Limb (tissue), 2 donors: Measurements from ENCODE around the gene DAB1.

Experiments used
- DNase-seq, 2 donors: peaks; one replicate each; pipeline ENCODE4 v3.0.0-alpha.2; 2016; ENCODE audit errors: extremely low spot score in 2 of 2

Gene DAB1

DNA sequence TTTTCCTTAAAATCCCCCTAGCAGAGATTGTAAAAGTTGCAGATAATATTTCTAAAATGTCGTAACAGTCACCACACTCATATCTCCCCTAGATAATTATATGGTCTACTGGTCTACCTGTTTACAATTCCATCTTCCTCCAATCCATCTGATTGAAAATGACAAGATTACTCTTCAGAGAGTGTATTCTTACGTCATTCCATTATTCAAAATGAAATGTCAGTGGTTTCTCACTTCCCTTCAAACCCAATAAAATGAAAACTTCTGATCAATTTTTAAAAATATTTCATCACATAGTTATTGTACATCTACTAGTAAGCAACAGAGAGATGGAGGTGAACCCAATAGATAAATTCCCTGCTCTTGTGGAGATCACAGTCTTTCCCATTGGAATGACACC is 255.9 kb downstream of the DAB1 start:
- no peak for DNase-seq

GRCh38 chr1:57165546-57165945 is 258.3 kb downstream of the DAB1 start:
- DNase-seq = no peak

DNA sequence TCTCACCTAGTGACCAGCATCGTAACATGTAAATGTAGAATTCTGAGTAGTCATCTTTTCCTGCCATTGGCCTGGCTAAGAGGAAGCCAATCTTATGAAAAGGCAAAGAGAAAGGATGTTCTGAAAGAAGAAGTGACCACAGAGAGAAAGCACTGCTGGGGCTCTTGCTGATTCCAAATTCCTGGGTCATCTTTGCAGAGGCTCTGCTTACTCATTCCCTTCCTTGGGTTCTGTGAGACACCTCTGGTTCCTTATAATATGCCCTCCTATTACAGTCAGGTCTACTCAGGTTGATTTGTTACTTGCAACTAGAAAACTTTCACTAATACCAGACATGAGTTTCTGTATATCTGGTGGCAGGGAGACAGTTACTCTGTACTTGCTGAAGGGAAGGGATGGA is 259.3 kb downstream of the DAB1 start:
- no peak for DNase-seq

DNA sequence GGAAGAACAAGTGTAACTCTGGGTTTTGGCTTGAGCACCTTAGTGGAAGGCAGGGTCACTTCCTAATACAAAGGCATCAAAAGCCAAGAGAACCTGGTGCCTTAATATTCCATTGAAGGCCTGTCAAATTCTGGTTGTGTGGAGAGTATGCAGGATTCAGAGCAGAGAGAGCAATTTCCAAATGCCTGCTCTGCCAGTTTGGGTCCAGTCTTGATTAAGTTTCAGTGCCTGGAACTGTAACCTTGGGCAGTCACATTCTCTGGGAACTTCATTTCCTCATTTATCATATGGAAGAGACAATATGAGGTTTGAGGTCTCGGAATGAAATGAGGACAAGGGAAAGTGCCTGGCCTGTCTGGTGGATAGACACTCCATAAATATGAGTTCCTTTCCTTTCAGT is 260.1 kb downstream of the DAB1 start:
- no peak for DNase-seq

- DNase-seq = no peak
Observed at GRCh38 chr1:57163325-57163724, 260.5 kb downstream of the DAB1 start.

GRCh38 chr1:57162607-57163261 is 261.1 kb downstream of the DAB1 start:
- no peak for DNase-seq

GRCh38 chr1:57160594-57160993 is 263.3 kb downstream of the DAB1 start:
- no peak for DNase-seq

GRCh38 chr1:57158604-57158998 is 265.3 kb downstream of the DAB1 start:
- no peak for DNase-seq

DNA sequence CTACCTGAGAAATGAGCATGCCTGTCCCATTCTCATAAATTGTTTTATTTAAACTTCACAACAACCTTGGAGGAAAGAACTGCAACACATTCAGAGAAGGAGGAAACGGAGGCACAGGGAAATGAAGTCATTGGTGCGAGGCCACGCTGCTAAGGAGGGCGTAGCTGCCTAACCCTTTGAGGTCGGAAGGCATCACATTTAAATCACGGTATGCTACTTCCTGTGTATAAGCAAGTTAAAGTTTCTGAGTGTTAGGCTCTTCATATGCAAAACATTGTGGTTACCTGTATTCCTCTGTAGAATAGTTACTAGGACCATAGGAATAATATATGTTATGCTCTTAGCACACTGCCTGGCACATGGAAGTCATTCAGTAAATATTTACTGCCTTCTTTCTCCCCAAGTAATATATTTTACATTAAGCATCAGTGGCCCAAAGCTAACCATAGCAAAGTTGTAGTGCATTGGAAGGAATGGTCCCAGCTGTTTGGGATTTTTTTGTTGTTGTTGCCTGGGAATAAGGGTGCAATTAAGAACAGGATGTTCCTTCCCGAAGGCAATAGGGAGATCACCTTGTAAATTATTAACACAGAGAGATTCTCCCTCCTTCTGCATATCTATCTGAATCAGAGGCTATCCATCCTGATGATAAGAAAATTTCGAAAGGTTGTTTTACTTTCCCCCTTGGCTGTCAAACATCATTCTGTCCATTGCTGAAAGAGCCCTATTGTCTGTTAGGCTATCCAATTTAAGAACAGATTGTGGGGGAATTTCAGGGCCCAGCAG is 265.8 kb downstream of the DAB1 start:
- DNase-seq = no peak

DNA sequence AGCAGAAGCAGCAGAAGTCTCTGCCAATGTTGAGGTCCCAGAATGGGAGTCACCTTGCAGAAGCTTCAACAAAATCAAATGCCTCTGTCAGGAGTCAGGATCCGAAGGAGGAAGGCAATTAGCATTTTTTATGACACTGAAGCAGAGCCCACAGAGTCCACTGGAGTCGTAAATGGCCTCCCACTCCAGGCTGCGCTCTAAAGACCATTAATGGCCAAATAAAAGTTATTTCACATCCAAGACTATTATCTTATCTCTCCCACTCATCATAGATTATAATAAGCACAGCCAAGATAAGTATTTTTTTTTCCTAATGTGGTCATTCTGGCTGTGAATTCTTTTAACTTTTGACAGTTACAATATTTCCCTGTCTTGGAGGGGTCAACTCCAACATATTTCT is 267.0 kb downstream of the DAB1 start:
- DNase-seq = no peak

DNA sequence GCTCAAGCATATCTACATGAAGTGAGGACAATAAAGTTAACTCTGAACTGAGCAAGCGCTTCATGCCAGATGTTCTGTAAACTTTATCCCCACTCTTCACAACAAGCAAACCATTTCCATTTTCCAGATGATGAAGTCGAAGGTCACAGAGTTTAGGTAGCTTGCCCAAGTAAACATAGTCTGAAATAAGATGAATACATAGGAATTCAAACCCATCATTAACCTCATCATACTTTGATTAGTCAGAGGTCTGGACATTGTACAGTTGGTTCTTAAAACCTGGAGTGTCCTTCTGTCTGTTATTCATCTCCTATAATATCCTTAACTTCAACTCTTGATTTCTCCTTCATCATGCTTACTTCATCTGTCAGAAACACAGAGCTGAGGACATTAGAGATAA is 277.8 kb downstream of the DAB1 start:
- no peak for DNase-seq

- no peak for DNase-seq
Observed at GRCh38 chr1:57142999-57143398, 280.9 kb downstream of the DAB1 start.

DNA sequence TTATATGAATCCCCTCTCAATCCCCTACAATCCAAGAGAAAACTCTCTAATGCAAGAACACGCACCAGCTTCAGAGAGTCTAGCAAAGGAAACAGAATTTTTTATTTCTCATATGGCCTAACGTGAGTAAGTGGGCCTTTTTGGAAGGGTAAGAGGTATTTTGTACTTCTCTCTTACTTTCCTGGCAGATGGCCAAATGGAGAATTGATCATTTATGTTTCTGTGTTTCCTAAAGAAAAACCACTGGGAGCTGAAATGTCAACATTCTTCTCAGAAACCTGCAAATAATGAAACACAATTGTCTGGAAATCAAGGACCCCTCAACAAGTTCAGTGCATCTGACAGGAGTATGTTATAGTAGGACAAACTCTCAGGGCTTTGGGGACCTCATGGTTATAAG is 281.7 kb downstream of the DAB1 start:
- DNase-seq = no peak

DNA sequence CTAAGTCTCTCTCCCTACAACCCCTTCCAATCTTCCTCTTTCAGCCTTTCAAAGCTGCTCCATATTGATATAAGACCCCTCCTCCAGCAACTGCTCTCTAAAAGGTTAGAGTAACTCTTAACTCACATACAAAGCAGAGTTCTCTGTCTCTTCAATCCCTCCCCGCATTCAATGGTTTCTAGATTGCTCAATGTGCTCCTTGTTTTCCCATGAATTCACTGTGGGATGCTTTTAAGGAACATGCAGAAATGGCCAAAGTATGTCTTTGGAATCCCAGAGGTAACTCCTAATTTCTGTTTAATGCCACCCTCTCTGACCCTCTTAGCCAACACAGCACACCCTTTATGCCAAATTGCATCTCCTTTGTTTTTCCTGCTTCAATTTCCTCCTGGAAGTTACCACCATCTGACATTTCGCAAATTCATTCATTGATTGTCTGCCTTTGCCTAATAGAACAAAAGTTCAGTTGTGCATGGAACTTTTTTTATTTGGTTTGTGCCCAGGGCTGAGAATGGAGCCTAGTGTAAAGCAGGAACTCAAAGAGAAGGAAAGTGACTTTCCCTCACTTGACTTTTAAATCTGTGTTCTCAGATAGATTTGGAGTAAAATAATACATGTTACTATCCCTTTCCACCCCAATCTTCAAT is 285.3 kb downstream of the DAB1 start:
- DNase-seq = no peak

GRCh38 chr1:57137980-57138379 is 285.9 kb downstream of the DAB1 start:
- DNase-seq = no peak

- DNase-seq = no peak
Observed at GRCh38 chr1:57134803-57135202, 289.1 kb downstream of the DAB1 start.

DNA sequence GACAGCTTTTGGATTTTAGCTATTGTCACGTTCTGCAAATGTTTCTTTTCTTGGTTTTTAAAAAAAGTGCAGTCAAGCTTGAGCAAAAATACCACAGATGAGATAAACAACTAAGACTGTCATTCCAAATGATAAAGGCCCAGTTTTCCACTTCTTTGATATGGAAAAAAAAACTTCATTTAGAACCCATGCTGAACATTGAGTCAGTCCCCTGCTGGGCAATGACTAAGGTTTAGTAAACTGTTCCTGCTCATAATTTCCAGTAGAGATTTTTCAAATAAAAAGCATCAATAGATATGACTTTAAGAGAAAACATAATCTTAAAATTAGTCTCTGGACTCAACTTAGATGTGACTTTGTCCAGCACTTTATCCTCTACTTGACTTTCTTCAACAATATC is 290.2 kb downstream of the DAB1 start:
- DNase-seq = no peak

- no peak for DNase-seq
Observed at GRCh38 chr1:57132993-57133622, 290.8 kb downstream of the DAB1 start.

- DNase-seq = no peak
Observed at GRCh38 chr1:57131701-57132394, 292.0 kb downstream of the DAB1 start.

DNA sequence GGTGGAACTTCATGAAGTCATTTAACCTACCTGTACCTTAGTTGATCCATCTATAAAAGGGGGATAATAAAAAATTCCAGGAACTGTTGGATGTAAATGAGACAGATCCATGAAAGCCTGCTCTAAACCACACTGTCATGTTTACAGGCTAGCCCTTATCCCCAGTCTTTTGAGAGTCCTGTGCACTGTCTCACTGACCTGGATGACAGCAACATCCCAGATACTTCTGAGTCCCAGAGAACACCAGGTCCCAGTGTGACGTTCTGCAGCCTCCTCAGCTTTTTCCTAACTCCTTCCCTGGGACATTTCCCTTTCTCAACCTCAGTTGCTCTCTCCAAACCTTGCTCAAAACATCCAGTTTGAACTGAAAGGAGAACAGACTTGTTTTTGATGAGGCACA is 292.6 kb downstream of the DAB1 start:
- no peak for DNase-seq

DNA sequence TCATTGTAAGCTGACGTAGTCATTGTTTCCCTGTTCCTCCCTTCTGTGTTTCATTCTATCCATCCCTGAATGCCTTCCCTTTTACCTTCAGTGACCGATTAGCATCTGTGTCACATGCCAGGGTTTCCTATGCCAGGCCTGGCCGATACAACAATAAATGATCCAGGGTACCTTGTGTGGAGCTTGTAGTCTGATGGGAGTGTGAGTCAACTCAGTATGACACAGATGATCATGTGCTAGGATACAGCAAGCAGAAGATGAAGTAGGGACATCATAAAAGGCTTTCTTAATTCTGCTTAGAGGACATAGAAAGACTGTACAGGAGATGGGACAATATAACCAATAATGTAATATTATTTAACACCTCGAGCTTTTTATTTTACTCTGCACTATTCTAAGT is 294.0 kb downstream of the DAB1 start:
- no peak for DNase-seq

DNA sequence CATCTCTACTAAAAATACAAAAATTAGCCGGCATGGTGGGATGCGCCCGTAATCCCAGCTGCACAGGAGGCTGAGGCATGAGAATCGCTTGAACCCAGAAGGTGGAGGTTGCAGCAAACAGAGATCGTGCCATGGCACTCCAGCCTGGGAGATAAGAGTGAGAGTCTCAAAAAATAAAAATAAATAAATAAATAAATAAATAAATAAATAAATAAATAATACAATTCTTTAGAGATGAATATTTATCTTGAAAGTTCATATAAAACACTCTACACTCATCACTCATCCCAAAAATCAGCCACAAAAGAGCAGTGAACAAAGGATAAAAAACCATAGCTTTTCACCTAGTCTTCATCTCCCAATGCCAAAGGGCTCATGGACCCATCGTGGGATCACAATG is 295.9 kb downstream of the DAB1 start:
- no peak for DNase-seq
